PC-9 (cell line): Measurements from ENCODE around the gene TEX53.

Experiments
- EZH2 ChIP-seq: fragments of 200-600 bp; sonication (generic); IDR thresholded peaks from 2 replicates; pipeline ENCODE4 v1.8.0; 2017; ENCODE audit warnings: antibody characterized with exemption, low read depth
- TF ChIP-seq, protein P1 (sequence below): fragments of 200-600 bp; sonication (generic); conservative IDR thresholded peaks from 2 replicates; pipeline ENCODE4 v1.6.1; 2017; ENCODE audit warnings: mixed run types, antibody characterized with exemption, mild to moderate bottlenecking, moderate library complexity

- TF ChIP-seq, protein P1, sequence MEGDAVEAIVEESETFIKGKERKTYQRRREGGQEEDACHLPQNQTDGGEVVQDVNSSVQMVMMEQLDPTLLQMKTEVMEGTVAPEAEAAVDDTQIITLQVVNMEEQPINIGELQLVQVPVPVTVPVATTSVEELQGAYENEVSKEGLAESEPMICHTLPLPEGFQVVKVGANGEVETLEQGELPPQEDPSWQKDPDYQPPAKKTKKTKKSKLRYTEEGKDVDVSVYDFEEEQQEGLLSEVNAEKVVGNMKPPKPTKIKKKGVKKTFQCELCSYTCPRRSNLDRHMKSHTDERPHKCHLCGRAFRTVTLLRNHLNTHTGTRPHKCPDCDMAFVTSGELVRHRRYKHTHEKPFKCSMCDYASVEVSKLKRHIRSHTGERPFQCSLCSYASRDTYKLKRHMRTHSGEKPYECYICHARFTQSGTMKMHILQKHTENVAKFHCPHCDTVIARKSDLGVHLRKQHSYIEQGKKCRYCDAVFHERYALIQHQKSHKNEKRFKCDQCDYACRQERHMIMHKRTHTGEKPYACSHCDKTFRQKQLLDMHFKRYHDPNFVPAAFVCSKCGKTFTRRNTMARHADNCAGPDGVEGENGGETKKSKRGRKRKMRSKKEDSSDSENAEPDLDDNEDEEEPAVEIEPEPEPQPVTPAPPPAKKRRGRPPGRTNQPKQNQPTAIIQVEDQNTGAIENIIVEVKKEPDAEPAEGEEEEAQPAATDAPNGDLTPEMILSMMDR = no peak
- no peak for TF ChIP-seq EZH2
Measured at GRCh38 chr9:114643896-114644295, 13.7 kb downstream of the TEX53 start.
